HT-29 (cell line): ENCODE measurements around the gene ARL6IP4. TPM values are rescaled to one million over a fixed set of nuclear protein-coding genes. Genes with fewer than 3 reads are reported as not detected.
"Not testable (repeated sequence)": the region's sequence is repeated elsewhere in the genome, so short reads cannot be mapped to it uniquely, and the experiment has no call there.

Experiments used
- DNase-seq: peaks from one replicate; pipeline ENCODE4 v3.0.0-alpha.2; 2015; ENCODE audit warnings: low spot score
- total RNA-seq: library from RNA; depleted of rRNA; stranded (reverse); fragments of >200 nt; shearing (Covaris generic); gene quantifications from 2 replicates; pipeline ENCODE4 v1.2.3, GENCODE V29; 2014; rRNA removed

ARL6IP4 gene
- total RNA-seq: 184 and 228 TPM in 2 replicates

- DNase-seq: peak; percentile 70
Measured at GRCh38 chr12:122980183-122981035, at the start of gene ARL6IP4. Gene ARL6IP4, plus strand, starts transcription at chr12:122980681. Its CDS starts 459 bp downstream, at chr12:122981140.

GRCh38 chr12:122932207-122932606 lies 48.3 kb upstream of the ARL6IP4 start:
- DNase-seq: no peak

DNA sequence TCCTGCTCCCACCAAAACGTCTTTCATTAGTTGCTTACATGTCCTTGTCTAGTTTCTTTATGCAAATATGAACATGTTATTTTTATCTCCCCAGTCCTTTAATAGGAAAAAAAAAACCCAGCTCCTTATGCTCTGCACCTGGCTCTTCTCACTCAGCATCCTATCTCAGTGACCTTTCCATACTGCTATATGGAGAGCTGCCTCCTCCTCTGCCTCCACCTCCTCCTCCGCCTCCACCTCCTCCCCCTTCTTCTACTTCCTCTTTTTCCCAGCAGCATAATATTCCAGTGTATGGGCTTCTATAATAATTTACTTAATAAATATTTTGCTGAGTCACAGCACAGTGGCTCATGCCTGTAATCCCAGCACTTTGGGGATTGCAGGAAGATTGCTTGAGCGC lies 45.8 kb upstream of the ARL6IP4 start:
- no peak for DNase-seq

DNA sequence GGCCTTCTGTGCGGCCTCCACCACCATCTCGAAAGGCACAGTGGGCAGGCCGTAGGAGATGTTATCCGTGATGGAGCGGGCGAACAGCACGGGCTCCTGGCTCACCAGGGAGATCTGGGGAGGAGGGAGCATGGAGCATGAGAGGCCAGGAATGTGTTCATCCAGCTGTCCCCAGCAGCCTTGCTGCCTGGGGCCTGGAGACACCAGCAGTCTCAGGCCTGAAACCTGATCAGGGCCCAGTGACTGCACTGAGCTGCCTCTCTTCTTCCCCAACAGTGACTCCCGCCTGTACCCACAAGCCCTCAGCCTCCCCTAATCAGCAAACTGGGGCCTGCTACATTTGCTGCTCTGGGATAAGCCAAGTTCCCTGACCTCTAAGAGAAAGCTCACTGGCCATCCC lies 45.2 kb upstream of the ARL6IP4 start:
- DNase-seq: no peak

GRCh38 chr12:122937622-122938091 lies 42.8 kb upstream of the ARL6IP4 start:
- no peak for DNase-seq

- DNase-seq: no peak
Measured at GRCh38 chr12:122939125-122939524, 41.4 kb upstream of the ARL6IP4 start.

DNA sequence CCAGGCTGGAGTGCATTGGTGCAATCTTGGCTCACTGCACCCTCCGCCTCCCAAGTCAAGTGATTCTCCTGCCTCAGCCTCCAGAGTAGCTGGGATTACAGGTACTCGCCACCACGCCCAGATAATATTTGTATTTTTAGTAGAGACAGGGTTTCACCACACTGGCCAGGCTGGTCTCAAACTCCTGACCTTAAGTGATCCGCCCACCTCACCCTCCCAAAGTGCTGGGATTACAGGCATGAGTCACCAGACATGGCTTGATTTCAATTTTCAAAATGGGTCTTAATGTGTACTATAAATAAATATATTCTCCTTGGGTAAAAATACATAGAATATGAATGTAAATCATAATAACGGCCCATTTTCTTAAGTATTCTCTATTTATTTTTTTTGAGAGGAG lies 39.1 kb upstream of the ARL6IP4 start:
- DNase-seq: not testable (repeated sequence)

DNA sequence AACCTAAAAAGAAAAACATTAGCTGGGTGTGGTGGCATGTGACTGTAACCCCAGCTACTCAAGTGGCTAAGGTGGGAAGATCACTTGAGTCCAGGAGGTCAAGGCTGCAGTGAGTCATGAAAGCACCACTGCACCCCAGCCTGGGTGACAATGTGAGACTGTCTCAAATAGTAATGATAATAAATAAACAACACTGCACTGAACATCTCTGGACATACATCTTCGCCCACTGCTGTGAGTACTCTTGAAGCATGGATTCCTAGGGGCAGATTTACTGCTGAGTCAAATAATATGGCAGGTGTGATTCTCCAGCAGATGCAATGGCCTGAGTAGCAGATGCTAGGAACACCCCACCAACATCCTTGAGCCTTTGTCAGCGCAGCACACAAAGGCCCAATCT lies 37.8 kb upstream of the ARL6IP4 start:
- no peak for DNase-seq

DNA sequence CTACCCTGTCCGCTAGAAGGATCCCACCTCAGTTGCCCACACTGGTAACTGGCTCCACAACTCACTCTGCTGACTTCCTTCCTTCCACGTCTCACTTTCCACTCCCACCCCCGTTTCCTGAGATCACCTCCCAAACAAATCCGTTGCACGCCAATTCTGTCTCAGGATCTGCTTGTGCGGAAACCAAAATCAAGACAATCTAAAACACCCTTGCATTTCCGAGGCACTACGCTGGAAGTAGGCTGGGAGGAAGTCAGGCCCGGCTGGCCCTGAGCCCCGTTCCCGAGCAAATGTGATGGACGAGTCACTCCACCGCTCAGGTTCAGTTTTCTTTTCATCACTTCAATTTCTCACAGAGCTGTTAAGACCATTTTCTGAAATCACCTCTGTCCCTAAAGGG lies 37.3 kb upstream of the ARL6IP4 start:
- DNase-seq: no peak

GRCh38 chr12:122944605-122945592 lies 35.6 kb upstream of the ARL6IP4 start:
- DNase-seq: peak; percentile 80

DNA sequence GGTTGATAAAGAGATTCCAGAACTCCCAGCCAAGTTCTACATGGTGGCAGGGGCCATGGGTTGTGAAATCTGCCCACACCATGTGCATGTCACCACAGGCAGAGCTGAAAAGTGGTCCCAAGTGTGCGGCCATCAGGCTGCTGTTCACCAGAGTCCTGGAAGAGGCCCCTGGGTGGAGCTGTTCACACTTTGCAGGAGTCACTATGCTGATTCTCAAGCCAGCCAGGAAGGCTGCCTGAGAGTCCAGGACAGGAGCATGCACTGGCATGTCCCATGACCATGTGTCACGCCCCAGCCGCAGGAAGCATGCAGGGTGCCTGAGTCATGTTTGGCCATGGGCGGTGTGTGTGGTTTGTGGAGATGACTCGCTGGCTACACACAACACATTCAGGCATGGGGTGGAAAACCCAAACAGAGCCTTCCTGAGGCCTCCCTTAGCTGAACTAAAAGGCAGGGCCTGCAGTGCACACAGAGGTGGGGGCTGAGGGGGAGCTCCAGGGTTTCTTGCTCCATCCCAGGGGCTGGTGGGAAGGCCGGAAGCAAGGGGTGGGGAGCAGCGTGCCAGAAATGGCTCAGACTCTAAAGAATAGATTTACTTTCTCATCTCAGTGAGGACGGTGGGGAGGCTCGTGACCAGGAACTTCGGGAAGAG lies 33.7 kb upstream of the ARL6IP4 start:
- DNase-seq: peak; percentile 94

DNA sequence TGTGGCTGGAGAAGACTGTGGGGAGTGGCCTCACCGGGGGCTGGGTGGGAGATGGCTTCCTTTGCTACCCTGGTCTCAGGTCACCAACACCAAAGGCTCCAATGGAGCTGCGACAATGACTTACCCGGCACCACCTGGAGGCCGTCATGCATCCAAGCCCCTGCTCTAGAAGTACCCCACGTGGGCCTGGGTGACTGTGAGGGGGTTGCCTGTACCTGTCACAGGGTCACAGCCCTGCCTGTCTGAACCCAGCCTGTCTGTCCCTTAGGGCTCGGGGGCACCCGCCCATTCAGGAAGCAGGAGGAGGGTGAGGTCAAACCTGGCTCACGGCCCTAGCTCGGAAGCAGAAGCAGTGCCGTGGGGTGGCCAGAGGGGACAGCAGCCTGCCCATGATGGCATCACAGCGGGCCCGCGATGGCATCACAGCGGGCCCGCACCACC lies 33.1 kb upstream of the ARL6IP4 start:
- DNase-seq: peak; percentile 76

GRCh38 chr12:122948605-122949004 lies 31.9 kb upstream of the ARL6IP4 start:
- DNase-seq: no peak

- no peak for DNase-seq
Measured at GRCh38 chr12:122949405-122949804, 31.1 kb upstream of the ARL6IP4 start.

- DNase-seq: no peak
Measured at GRCh38 chr12:122949816-122950675, 30.4 kb upstream of the ARL6IP4 start.

GRCh38 chr12:122951406-122951805 lies 29.1 kb upstream of the ARL6IP4 start:
- DNase-seq: peak; percentile 81

DNA sequence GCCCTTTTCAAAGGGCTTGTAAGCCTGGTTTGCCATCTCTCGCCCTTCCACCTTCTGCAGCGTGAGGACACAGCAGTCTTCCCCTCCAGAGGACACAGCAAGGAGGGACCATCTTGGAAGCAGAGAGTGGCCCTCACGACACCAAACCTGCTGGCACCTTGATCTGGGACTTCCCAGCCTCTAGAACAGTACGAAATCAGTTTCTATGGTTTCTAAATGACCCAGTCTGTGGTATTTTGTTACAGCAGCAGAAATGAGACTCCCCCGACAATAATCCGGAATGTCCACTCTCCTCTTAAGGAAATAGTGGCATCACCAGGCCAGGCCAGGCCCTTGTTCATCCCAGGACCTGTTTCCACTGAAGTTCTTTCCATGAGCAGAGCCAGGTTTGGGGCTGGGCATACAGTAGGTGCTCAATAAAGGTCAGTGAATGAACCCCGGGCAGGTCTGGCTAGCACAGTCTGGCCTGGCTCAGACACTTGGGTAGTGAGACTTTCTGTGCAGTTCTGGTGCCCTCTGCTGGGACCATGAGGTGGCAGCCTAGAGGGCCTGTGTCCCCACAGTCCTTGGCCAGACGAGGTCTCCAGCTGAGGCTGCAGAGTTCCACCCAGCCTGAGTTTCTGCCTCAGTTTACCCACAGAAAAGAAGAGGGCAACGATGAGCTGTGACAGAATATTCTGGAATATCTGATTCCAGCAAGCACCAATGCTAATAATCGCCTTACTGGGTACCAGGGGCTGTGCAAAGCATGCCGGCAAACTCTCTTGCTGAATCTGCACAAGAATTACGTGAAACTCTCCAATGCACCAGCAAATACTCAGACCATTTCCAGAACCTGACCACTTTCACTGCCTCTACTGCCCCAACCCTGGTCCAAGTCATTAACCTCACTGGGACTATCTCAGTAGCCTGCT lies 28.2 kb upstream of the ARL6IP4 start:
- peak; percentile 90 for DNase-seq

- no peak for DNase-seq
Measured at GRCh38 chr12:122955156-122955555, 25.3 kb upstream of the ARL6IP4 start.

DNA sequence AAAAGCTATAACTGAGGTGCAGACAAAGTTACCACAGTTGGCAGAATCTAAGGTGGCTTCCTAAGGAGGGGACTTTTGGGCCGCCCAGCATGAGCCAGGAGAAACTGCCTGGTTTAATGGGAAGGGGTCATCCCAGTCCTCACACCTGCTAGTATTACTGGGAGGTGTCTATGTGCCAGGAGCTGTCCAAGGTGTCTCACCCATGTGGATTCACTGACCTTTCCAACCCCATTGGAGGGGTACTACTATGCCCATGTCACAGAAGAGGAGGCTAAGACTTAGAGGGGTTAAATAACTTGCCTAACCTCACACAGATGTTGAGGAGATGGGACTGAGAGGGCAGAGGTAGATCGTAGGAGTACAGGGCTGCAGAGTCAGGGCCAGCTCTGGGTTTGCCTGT lies 24.4 kb upstream of the ARL6IP4 start:
- no peak for DNase-seq
